ENCODE measurements around the gene PRR27.
"Not testable (repeated sequence)": the region's sequence is repeated elsewhere in the genome, so short reads cannot be mapped to it uniquely, and the experiment has no call there.

Gene PRR27

DNA sequence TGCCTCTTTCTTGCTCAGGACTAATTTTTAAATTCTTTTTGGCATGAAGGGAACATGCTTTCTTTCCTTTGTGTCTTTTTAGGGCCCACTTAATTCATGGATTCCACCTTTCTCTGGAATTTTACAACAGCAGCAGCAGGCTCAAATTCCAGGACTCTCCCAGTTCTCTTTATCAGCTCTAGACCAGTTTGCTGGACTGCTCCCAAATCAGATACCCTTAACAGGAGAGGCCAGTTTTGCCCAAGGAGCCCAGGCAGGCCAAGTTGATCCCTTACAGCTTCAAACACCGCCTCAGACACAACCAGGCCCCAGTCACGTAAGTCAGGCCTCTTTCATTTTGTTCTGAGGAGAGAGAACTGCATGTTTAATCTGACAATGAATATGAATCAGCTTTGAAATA lies 43.8 kb downstream of the PRR27 start:
- no peak for DNase-seq (ENCODE audit: low read depth)

GRCh38 chr4:70203601-70204000 lies 49.6 kb downstream of the PRR27 start:
- no peak for DNase-seq (ENCODE audit: low read depth)

- not testable (repeated sequence) for DNase-seq (ENCODE audit: low read depth)
Observed at GRCh38 chr4:70212752-70213151, 58.7 kb downstream of the PRR27 start.

All from HS-27A (cell line).